ENCODE measurements around the gene WWP2.
"Not testable (repeated sequence)": the region's sequence is repeated elsewhere in the genome, so short reads cannot be mapped to it uniquely, and the experiment has no call there.

WWP2 gene

GRCh38 chr16:69761983-69762813 lies at the start of gene WWP2:
Gene WWP2 (plus strand): TSS chr16:69762332. CDS start chr16:69787011, 24,679 bp downstream.
- peak; percentile 75 for DNase-seq (ENCODE audit: low read depth)

- no peak for DNase-seq (ENCODE audit: low read depth)
These were observed 49.1 kb upstream of the WWP2 start for GRCh38 chr16:69712914-69713581.

GRCh38 chr16:69717066-69717465 lies 45.1 kb upstream of the WWP2 start:
- DNase-seq (ENCODE audit: low read depth): no peak

DNA sequence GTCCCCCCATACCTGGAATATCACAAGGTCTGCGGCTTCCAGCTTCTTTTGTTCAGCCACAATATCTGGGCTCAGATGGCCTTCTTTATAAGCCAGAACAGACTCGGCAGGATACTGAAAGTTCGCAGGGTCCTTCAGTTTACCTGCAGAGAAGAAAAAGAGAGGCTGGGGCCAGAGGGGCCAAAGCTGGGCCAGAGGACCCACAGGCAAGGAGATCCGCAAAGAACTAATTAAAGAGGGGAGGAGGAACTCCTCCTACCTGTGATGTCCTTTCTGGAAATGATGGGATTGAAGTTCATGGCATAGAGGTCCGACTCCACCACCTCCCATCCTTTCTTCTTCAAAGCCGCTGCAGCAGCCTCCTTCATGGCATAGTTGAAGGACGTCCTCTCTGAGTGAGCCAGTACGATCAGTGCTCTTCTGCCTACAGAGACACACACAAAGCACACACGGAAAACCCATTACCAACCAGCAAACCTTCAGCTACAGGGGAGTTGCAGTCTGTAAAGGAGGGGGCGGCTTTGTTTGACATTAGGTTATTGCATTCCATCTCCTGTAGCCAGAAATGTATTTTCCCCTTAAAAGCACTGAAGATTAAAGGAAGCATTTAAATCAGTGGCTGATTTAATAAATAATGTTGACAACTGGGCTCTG lies 43.9 kb upstream of the WWP2 start:
- DNase-seq (ENCODE audit: low read depth): no peak

DNA sequence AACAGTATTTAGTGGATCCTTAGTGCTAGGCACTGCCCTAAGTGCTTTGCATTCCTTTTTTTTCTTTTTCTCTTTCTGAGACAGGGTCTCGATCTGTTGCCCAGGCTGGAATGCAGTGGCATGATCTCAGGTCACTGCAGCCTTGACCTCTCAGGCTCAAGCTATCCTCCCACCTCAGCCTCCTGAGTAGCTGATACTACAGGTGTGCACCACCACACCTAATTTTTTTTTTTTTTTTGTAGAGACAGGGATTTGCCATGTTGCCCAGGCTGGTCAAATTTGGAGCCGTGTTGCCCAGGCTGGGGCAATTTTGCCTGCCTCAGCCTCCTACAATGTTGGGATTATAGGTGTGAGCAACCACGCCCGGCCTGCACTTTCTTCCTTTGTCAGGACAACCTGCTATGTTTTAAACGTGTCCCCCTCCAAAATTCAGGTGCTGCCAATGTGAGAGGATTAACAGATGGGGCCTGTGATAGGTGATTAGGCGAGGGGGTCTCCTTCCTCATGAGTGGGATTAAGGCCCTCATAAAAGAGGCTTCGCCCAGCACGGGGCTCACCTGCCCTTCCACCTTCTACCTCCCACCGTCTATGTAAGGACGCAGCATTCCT lies 41.2 kb upstream of the WWP2 start:
- DNase-seq (ENCODE audit: low read depth): no peak

- DNase-seq (ENCODE audit: low read depth): no peak
These were observed 40.6 kb upstream of the WWP2 start for GRCh38 chr16:69721441-69721957.

- DNase-seq (ENCODE audit: low read depth): no peak
These were observed 37.7 kb upstream of the WWP2 start for GRCh38 chr16:69724414-69724873.

DNA sequence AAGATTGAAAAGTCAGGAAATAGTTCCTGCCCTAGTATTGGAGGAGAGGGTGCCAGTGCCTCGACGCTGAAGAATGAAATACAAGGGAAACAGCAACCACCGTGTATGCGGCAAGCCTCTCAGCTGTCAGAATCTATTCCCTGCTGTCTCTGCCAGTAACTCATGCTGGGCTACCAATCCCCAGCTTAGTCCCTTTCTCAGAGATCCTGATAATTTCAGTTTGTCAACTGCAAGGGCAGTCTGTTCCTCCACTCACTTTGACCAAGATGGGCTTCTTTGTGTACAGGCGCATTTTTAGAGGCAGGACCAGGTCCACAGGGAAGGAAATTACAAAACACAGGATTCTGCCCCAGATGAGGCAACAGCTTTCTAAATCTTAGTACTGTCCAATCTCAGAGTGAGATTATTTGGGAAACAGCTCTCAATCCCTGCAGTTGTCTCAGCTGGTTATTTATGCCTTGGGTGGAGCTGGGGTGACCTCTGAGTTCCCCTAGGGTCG lies 37.1 kb upstream of the WWP2 start:
- peak; percentile 28 for DNase-seq (ENCODE audit: low read depth)

DNA sequence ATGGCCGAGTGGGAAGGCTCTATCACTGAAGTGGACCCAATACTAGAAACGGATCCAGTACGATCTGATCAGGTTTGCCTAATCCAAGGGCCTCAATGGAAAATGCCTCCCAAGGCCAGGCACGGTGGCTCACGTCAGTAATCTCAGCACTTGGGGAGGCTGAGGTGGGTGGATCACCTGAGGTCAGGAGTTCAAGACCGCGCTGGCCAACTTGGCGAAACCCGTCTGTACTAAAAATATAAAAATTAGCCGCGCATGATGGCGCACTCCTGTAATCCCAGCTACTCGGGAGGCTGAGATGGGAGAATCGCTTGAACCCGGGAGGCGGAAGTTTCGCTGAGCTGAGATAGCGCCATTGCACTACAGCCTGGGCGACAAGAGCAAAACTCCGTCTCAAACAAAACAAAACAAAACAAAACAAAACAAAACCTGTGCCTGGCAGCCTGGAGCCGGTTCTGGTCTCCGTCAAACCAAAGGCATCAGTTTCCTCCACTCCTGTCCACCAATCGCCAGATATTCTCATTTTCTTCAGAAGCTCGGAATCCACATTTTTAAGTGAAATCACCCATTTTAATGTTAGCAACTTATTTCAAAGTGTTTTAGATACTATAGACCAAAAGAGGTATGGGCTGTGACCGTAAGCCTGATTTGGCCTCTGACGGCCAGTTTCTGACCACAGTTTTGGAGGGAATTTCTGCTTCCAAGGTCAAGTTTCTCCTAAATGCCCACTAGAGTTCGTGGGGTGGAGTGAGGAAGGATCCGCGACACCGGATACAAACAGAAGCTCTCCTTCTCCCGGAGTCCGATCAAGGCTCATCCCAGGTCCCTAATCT lies 36.4 kb upstream of the WWP2 start:
- DNase-seq (ENCODE audit: low read depth): no peak

DNA sequence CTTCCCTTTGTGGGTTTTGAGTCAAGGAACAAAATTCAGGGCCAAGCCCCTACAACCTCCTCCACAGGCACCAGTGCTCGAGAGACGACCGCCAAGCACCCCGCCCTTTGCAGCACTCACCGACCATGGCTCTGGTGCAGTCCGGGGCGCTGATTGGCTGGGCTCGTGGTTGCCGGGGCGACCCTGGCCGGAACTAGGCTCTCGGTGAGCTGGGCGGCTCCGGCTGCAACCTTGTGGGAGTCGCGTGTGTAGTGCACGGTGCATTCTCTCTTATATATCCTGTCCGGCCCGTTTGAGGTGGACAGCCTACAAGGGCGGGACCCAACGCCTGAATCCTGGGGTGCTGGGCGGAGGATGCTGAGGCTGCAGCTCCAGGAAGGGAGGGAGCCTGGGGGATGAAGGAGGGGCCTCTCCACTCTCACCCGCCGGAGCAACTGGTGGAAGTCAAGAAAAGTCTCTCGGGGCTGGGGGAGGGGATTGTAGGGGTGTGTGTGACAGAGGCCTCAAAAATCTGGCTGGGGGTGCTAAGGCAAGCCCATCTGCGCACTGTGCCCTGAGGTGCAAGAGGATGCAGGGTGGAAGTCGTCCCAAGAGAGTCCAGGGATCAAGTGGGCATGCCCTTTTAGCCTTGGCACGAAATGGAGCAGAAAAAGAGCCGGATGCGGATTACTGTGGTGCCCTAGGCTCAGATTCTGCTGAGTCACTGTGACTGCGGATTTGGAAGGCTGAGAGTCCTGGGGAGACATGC lies 35.6 kb upstream of the WWP2 start, which contains the start of gene NQO1:
Gene NQO1, minus strand, starts transcription at position 248 of the 748 bp plus-strand sequence. Its CDS starts 121 bp downstream, at position 127.
- DNase-seq (ENCODE audit: low read depth): peak; percentile 99

- DNase-seq (ENCODE audit: low read depth): no peak
These were observed 34.2 kb upstream of the WWP2 start for GRCh38 chr16:69727916-69728270.

DNA sequence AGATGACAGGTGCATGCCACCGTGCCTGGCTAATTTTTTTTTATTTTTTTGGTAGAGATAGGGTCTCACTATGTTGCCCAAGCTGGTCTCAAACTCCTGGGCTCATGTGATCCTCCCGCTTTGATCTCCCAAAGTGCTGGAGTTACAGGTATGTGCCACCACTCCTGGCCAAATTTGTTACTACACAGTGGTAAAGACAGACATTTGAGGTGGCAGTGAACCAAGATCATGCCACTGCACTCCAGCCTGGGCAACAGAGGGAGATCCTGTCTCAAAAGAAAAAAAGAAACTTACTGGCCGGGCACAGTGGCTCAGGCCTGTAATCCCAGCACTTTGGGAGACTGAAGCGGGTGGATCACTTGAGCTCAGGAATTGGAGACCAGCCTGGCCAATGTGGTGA lies 33.1 kb upstream of the WWP2 start:
- not testable (repeated sequence) for DNase-seq (ENCODE audit: low read depth)

GRCh38 chr16:69731280-69731679 lies 30.9 kb upstream of the WWP2 start:
- not testable (repeated sequence) for DNase-seq (ENCODE audit: low read depth)

GRCh38 chr16:69732101-69732500 lies 30.0 kb upstream of the WWP2 start:
- no peak for DNase-seq (ENCODE audit: low read depth)

GRCh38 chr16:69741519-69741918 lies 20.6 kb upstream of the WWP2 start:
- peak; percentile 43 for DNase-seq (ENCODE audit: low read depth)

- peak; percentile 40 for DNase-seq (ENCODE audit: low read depth)
These were observed 19.9 kb upstream of the WWP2 start for GRCh38 chr16:69741951-69742904.

DNA sequence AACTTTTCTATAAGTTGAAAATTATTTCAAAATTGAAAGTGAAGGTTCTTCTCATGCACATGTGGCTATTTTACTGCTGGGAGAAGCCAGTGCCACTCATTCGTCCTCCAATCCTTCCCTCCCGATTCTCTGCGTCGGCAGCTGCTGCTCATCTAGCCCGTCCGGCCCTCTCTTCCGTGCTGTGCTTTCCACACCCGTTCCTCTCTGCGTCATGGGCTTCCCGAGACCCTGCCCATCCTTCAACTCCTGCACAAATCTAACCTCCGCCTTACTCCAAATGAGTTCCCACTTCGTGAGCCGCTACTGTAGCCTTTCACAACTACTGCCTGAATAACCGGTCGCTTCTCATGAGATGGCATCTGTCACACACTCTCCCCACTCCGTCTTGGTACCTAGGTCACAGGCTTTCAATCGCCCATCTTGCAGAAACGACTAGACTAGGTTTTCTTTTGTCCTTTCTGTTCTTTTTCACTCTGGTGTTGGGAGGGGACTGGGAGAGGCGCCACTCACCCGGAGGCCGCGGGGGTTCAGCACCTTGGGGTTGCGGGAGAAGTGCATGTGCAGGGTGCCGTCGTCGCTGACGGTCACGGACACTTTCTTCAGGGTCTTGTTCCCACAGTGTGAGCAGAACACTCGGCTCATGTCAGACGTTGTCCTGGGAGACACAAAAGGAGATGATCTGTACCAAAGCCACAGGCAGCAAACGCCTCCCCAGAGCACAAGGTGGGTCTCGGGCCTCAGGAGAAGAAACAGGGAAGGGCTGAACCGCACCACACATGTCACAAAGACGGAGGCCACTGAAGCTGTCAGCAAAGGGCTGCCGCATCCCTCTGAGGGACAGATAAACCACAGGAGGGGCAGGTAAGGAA lies 17.5 kb upstream of the WWP2 start:
- DNase-seq (ENCODE audit: low read depth): no peak

DNA sequence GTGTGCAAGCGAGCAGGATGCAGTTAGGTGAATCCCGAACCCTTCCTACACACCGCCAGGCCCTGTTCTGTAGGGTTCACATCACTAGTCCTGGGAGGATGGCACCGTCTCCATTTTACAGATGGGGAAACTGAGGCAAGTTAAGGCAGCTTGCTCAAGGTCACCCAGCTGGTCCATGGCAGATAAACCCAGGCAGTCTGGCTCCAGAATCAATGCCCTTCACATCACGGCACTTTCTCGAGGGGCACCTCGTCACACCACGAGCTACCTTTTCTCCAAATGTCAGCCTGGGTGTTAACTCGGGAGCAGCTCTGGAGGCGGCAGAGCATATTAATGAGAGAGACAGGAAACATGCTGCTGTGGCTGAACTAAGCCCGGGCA lies 16.9 kb upstream of the WWP2 start:
- no peak for DNase-seq (ENCODE audit: low read depth)

All from ELR (cell line).